BJ (cell line): ENCODE measurements around the gene SNX4. TPM values are rescaled to one million over a fixed set of nuclear protein-coding genes. Genes with fewer than 3 reads are reported as not detected.

ENCODE experiments used
- CTCF ChIA-PET: fragments of 350-600 bp; formaldehyde crosslinking; extraction: SDS; loops from one replicate; lab custom pipeline; 2021; ENCODE audit warnings: antibody characterized with exemption, inconsistent platforms; lab: Yijun Ruan, JAX
- POLR2A ChIA-PET: fragments of 300-600 bp; sonication (Branson Sonifier 250); formaldehyde crosslinking; extraction: SDS; loops from one replicate; lab custom pipeline; 2021; ENCODE audit warnings: antibody characterized with exemption; lab: Charles Lee
- DNase-seq: peaks from one replicate; pipeline ENCODE4 v3.0.0-alpha.2; 2011; ENCODE audit warnings: low read depth
- H3K27me3 ChIP-seq: 2 replicates; pipeline ENCODE4 v1.6.0; 2011; ENCODE audit warnings: low read length; ENCODE audit not compliant: control insufficient read depth, insufficient read depth
- H3K36me3 ChIP-seq: 2 replicates; pipeline ENCODE4 v1.5.1; 2011; ENCODE audit warnings: low read length; ENCODE audit not compliant: control insufficient read depth, insufficient read depth
- H3K4me3 ChIP-seq: 2 replicates; pipeline ENCODE4 v1.5.1; 2011; ENCODE audit warnings: low read depth, mild to moderate bottlenecking, control low read depth, low read length
- CTCF ChIP-seq: IDR thresholded peaks from 2 replicates; pipeline ENCODE4 v1.5.1; 2011; ENCODE audit warnings: low read depth, mild to moderate bottlenecking, control low read depth, inconsistent platforms, low read length, moderate library complexity; ENCODE audit not compliant: insufficient read depth
- polyA plus RNA-seq: library from polyadenylated mRNA; depleted of rRNA; stranded (reverse); fragments of >200 nt; gene quantifications from 2 replicates; pipeline ENCODE4 v1.2.3, GENCODE V29; 2011

Gene SNX4
- polyA plus RNA-seq, 1 experiment = 6.4 TPM

DNA sequence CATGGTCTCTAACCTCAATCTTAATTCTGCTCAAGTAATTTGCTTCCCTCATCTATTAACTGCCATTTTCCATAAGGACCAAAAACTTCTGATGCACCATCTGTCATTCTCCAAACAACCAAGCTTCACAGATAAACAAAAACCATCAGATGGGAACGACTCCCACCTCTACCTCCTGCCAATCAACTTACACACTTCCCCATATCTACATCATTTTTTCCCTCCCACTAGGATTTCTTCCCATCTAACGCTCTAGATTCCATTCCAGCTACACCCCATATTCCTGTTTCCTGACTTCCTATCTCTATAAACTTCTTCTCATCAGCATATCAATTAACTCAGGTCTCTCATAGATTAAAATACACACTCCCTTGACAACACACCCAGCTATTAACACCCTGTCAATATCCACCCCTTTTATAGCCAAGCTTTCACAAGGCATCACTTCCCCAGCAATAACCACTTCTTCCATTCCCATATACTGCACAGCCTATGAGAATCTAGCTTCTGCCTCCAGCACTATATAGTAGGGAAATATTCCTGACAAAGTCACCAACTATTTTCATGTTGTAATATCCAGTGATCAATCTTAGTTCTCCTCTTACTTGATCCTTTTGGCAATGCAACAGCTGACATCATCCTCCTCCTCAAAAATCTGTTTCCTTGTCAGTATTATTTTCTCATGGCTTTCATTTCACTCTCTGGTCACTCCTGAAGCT is 39.2 kb downstream of the SNX4 start:
- DNase-seq = peak; percentile 44

DNA sequence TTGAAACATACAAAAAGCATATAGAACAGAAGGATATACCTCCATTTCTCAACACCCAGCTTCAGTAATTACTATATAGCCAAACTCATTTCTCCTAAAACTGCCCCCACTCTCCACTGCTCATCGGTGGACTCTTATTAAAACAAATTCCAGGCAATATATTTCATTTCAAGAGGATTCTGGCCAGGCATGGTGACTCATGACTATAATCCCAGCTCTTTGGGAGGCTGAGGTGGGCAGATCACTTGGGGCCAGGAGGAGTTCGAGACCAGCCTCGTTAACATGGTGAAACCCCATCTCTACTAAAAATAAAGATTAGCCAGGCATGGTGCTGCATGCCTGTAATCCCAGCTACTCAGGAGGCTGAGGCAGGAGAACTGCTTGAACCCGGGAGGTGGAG is 40.9 kb downstream of the SNX4 start:
- DNase-seq = no peak
- Histone ChIP-seq H3K27me3 (no peaks in the 10 kb centered on the region), H3K4me3 (no peak overlapping the region), H3K36me3 (0 out of 2 replicates have a peak, but pooled peaks cover 1% of the 10 kb centered on the region)
- ChIA-PET CTCF (no interaction called here), POLR2A (no interaction called here)
- TF ChIP-seq CTCF = no peak

More for the DNA sequence above, 39.2 kb downstream of the SNX4 start:
- H3K27me3 ChIP-seq = no peaks in the 10 kb centered on the region
- 0 out of 2 replicates have a peak, but pooled peaks cover 1% of the 10 kb centered on the region for H3K36me3 ChIP-seq
- CTCF ChIA-PET = interaction anchor here (1.3 kb wide), 1 partner anchor 10 kb away, joined by 3 read pairs; no protein-coding TSS in a partner anchor
- POLR2A ChIA-PET = interaction anchor here (0.6 to 0.7 kb wide), 2 partner anchors 8 to 286 kb away, joined by 3 to 6 read pairs; no protein-coding TSS in a partner anchor
- TF ChIP-seq CTCF = no peak
- no peak overlapping the region for H3K4me3 ChIP-seq

DNA sequence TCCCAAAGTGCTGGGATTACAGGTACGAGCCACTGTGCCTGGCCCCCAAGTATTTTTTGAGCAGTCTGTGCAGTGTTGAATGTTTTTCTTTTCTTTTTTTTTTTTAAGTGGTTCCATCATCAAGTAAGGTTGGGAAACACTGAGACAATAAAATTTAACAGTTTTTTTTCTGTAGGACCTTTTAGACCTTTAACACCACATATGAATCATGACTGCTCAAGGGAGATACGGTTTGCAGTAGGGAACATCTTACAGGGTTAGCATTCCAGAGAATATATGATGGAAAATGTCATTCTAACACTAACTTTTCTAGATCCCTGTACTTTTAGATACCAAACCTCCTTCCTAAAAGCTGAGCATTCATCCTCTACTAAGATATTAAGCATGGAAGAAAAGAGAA is 41.7 kb downstream of the SNX4 start:
- ChIA-PET POLR2A (interaction anchor here (0.7 kb wide), 1 partner anchor 12 kb away, joined by 6 read pairs; no protein-coding TSS in a partner anchor), CTCF (interaction anchor here (0.9 kb wide), 1 partner anchor 717 kb away, joined by 3 read pairs; no protein-coding TSS in a partner anchor)
- 0 out of 2 replicates have a peak, but pooled peaks cover 1% of the 10 kb centered on the region for H3K36me3 ChIP-seq
- TF ChIP-seq CTCF = no peak
- no peaks in the 10 kb centered on the region for H3K27me3 ChIP-seq
- DNase-seq = no peak
- H3K4me3 ChIP-seq = no peak overlapping the region

GRCh38 chr3:125477701-125478100 is 42.3 kb downstream of the SNX4 start:
- CTCF ChIA-PET = interaction anchor here (0.9 kb wide), 1 partner anchor 716 kb away, joined by 3 read pairs; no protein-coding TSS in a partner anchor
- TF ChIP-seq CTCF = no peak
- no peaks in the 10 kb centered on the region for H3K27me3 ChIP-seq
- H3K36me3 ChIP-seq = peaks cover 1% of the 10 kb centered on the region; the same call in 1 of the 2 replicates
- POLR2A ChIA-PET = no interaction called here
- no peak overlapping the region for H3K4me3 ChIP-seq
- DNase-seq = no peak

DNA sequence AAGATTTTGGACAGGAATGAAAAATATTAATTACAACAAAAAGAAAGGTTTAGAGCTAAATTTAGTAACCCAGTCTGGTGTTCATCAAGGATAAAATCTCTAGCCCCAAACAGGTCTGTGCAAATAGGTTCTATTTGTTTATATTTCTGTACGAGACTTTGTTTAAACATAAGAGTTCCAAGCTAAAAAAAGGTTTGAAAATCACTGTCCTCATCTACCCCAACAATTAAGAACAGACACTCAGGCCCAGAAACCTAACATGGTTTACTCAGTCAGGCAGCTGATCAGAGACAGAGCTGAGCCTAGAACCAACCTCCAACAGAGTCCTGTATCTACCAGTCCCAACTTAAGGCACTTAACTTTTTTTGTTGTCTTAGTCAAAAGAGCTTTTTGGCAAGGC is 49.3 kb downstream of the SNX4 start:
- DNase-seq = no peak
- POLR2A ChIA-PET = interaction anchor here (0.7 kb wide), 1 partner anchor 72 kb away, joined by 7 read pairs; no protein-coding TSS in a partner anchor
- TF ChIP-seq CTCF = no peak
- H3K36me3 ChIP-seq = peaks cover 6% of the 10 kb centered on the region
- CTCF ChIA-PET = interaction anchor here (0.9 kb wide), 1 partner anchor 10 kb away, joined by 3 read pairs; no protein-coding TSS in a partner anchor
- H3K4me3 ChIP-seq = no peak overlapping the region
- H3K27me3 ChIP-seq = no peaks in the 10 kb centered on the region
